Stimulated activated CD4-positive, alpha-beta T cell treated with anti-CD3 and anti-CD28 coated beads, TNF-alpha, amount 100 ng/mL, for 48 hours (primary cell): Measurements from ENCODE around the gene TBC1D5.

Experiments used
- DNase-seq, 3 donors: peaks; one replicate each; pipeline ENCODE4 v3.0.0-alpha.2; 2020; ENCODE audit warnings: low read depth in 3 of 3

TBC1D5 gene

GRCh38 chr3:17298038-17298437 is 444.4 kb downstream of the TBC1D5 start:
- DNase-seq, result no peak

- no peak for DNase-seq
Measured at GRCh38 chr3:17292556-17292955, 449.9 kb downstream of the TBC1D5 start.

GRCh38 chr3:17290894-17291293 is 451.5 kb downstream of the TBC1D5 start:
- no peak for DNase-seq

GRCh38 chr3:17288839-17289399 is 453.5 kb downstream of the TBC1D5 start:
- no peak for DNase-seq

GRCh38 chr3:17287006-17287689 is 455.3 kb downstream of the TBC1D5 start:
- no peak for DNase-seq

GRCh38 chr3:17278006-17278405 is 464.4 kb downstream of the TBC1D5 start:
- DNase-seq, result no peak

GRCh38 chr3:17266846-17267245 is 475.6 kb downstream of the TBC1D5 start:
- no peak for DNase-seq

GRCh38 chr3:17261627-17262369 is 480.6 kb downstream of the TBC1D5 start:
- no peak for DNase-seq

GRCh38 chr3:17260257-17260656 is 482.2 kb downstream of the TBC1D5 start:
- no peak for DNase-seq

GRCh38 chr3:17259685-17260084 is 482.7 kb downstream of the TBC1D5 start:
- DNase-seq, result no peak

GRCh38 chr3:17258823-17259436 is 483.5 kb downstream of the TBC1D5 start:
- peak in 1 of 3 donors; percentile 16 for DNase-seq

- no peak for DNase-seq
Measured at GRCh38 chr3:17257269-17257668, 485.2 kb downstream of the TBC1D5 start.

- no peak for DNase-seq
Measured at GRCh38 chr3:17243621-17244020, 498.8 kb downstream of the TBC1D5 start.

- no peak for DNase-seq
Measured at GRCh38 chr3:17239417-17239816, 503.0 kb downstream of the TBC1D5 start.

- no peak for DNase-seq
Measured at GRCh38 chr3:17238023-17238422, 504.4 kb downstream of the TBC1D5 start.

GRCh38 chr3:17235310-17235709 is 507.1 kb downstream of the TBC1D5 start:
- DNase-seq, result no peak

- DNase-seq, result no peak
Measured at GRCh38 chr3:17234382-17234781, 508.0 kb downstream of the TBC1D5 start.

- peak in 2 of 3 donors; percentile 3 to 11 for DNase-seq
Measured at GRCh38 chr3:17233398-17233800, 509.0 kb downstream of the TBC1D5 start.

- DNase-seq, result no peak
Measured at GRCh38 chr3:17232442-17232841, 510.0 kb downstream of the TBC1D5 start.

- DNase-seq, result no peak
Measured at GRCh38 chr3:17231537-17232261, 510.7 kb downstream of the TBC1D5 start.

- DNase-seq, result no peak
Measured at GRCh38 chr3:17227472-17227871, 515.0 kb downstream of the TBC1D5 start.

GRCh38 chr3:17221529-17221928 is 520.9 kb downstream of the TBC1D5 start:
- no peak for DNase-seq
